ENCODE measurements around the gene RDX.

RDX gene

DNA sequence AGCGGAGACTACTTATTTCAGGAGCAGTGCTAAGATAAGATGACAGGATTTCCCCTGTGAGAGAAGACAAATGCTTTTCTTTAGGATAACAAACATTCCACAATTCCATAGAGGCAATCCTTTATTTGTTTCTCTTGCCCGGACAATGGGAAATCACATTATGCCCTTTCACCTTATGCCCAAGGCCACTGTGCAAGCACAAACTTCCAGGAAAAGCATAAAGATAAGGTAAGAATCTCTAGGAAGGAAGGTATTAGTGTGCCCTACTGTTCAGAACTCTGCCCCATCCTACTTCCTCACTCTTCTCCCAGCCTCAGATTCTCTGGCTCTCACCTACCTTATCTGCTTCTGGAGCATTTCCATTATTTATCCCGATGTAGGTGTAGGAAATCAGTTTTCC lies 23.1 kb upstream of the RDX start:
- TF ChIP-seq EZH2 (optimal IDR thresholded peaks at IDR 0.05; ENCODE audit: low read depth, low read length), result no peak
- no peak overlapping the region for H3K4me3 ChIP-seq (ENCODE audit: low read length)
- no peaks in the 10 kb centered on the region for H3K9me2 ChIP-seq (replicated peaks; ENCODE audit: insufficient read depth, low read length)

DNA sequence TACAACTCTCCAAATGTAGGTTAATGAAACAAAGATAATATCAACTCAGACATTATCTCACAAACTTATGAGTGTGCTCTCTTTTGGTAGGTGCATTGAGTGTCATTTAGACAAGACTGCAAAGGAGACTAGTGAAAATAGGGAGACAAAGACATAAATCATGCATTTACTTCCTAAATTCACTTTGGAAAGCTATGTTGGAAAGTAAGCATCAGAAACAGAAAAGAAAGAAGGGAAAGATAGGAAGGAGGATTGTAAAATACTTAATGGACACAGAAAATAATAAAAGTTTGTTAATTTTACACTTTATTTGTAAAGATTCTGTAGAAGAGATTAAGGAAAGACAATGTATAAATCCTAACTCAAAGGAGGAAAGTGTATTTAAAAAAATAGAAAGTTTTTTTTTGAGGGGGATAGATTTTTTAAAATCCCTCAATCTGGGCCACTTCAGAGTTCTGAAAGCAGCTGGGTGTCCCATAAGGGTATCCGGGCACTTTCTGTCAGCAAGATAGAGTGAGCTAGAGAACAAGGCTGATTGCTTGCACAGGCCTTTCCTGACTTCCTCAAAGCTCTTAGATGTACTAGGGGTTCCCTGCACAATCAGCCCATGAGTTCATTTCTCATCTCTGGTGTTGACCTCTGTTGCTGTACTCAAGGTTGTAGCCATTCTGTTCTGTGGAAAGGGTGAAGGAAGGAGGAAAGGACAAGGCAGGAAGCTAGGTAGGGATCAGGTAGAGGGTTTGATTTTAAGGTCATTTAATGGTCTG lies 22.4 kb upstream of the RDX start:
- H3K27ac ChIP-seq (ENCODE audit: low read length), result no peak overlapping the region
- H3K79me2 ChIP-seq (ENCODE audit: low read length), result no peaks in the 10 kb centered on the region
- no peak overlapping the region for H2AFZ ChIP-seq (ENCODE audit: low read length)
- no peaks in the 10 kb centered on the region for H3F3A ChIP-seq (ENCODE audit: insufficient read depth, low read length)
- no peak overlapping the region for H3K9ac ChIP-seq (ENCODE audit: low read length)
- no peaks in the 10 kb centered on the region for H3K4me1 ChIP-seq (ENCODE audit: low read length)
- H3K4me2 ChIP-seq (ENCODE audit: low read depth, low read length), result no peak overlapping the region
- no peaks in the 10 kb centered on the region for H3K36me3 ChIP-seq (replicated peaks; ENCODE audit: insufficient read depth, low read length)
- H3K9me3 ChIP-seq (replicated peaks; ENCODE audit: insufficient read depth, low read length), result no peaks in the 10 kb centered on the region
- no peak for DNase-seq
- H3K9me2 ChIP-seq (replicated peaks; ENCODE audit: insufficient read depth, low read length), result no peaks in the 10 kb centered on the region
- H4K20me1 ChIP-seq (ENCODE audit: insufficient read depth, low read length), result no peaks in the 10 kb centered on the region
- no peak overlapping the region for H3K4me3 ChIP-seq (ENCODE audit: low read length)
- no peak for TF ChIP-seq EZH2phosphoT487 (IDR thresholded peaks at IDR 0.05; ENCODE audit: low read length)
- TF ChIP-seq, protein P1, sequence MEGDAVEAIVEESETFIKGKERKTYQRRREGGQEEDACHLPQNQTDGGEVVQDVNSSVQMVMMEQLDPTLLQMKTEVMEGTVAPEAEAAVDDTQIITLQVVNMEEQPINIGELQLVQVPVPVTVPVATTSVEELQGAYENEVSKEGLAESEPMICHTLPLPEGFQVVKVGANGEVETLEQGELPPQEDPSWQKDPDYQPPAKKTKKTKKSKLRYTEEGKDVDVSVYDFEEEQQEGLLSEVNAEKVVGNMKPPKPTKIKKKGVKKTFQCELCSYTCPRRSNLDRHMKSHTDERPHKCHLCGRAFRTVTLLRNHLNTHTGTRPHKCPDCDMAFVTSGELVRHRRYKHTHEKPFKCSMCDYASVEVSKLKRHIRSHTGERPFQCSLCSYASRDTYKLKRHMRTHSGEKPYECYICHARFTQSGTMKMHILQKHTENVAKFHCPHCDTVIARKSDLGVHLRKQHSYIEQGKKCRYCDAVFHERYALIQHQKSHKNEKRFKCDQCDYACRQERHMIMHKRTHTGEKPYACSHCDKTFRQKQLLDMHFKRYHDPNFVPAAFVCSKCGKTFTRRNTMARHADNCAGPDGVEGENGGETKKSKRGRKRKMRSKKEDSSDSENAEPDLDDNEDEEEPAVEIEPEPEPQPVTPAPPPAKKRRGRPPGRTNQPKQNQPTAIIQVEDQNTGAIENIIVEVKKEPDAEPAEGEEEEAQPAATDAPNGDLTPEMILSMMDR (IDR thresholded peaks at IDR 0.05; ENCODE audit: low read length), result no peak
- no peak for TF ChIP-seq EZH2 (optimal IDR thresholded peaks at IDR 0.05; ENCODE audit: low read depth, low read length)
- H3K27me3 ChIP-seq (replicated peaks; ENCODE audit: insufficient read depth, low read length), result no peaks in the 10 kb centered on the region

More for the DNA sequence above, 23.1 kb upstream of the RDX start:
- H3K9ac ChIP-seq (ENCODE audit: low read length), result no peak overlapping the region
- no peak overlapping the region for H2AFZ ChIP-seq (ENCODE audit: low read length)
- no peaks in the 10 kb centered on the region for H3F3A ChIP-seq (ENCODE audit: insufficient read depth, low read length)
- no peak for DNase-seq
- H3K9me3 ChIP-seq (replicated peaks; ENCODE audit: insufficient read depth, low read length), result no peaks in the 10 kb centered on the region
- no peaks in the 10 kb centered on the region for H3K27me3 ChIP-seq (replicated peaks; ENCODE audit: insufficient read depth, low read length)
- H3K79me2 ChIP-seq (ENCODE audit: low read length), result no peaks in the 10 kb centered on the region
- H3K27ac ChIP-seq (ENCODE audit: low read length), result no peak overlapping the region
- H3K4me1 ChIP-seq (ENCODE audit: low read length), result no peaks in the 10 kb centered on the region
- H3K36me3 ChIP-seq (replicated peaks; ENCODE audit: insufficient read depth, low read length), result no peaks in the 10 kb centered on the region
- no peak overlapping the region for H3K4me2 ChIP-seq (ENCODE audit: low read depth, low read length)
- no peaks in the 10 kb centered on the region for H4K20me1 ChIP-seq (ENCODE audit: insufficient read depth, low read length)

DNA sequence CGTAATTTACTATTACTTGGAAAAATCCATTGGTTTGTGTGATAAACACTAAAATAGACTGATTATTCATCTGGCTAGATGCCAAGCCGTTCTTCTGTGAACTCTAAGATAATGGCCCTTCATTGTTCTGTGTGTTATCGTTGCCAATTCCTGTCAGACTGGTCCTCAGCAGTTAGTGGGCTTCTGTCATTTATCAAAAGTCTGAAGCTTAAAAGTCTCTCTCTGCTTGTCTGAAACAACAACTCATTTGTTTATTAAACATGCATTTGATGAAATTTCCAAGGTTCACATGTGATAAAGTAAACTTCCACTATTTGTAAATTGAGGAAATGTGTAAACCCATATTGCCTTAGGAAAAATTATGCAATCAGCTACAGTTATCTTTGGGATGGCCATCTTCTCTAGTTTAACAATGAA lies 21.1 kb upstream of the RDX start:
- H3K27ac ChIP-seq (ENCODE audit: low read length), result no peak overlapping the region
- no peaks in the 10 kb centered on the region for H3F3A ChIP-seq (ENCODE audit: insufficient read depth, low read length)

More for the DNA sequence above, 21.1 kb upstream of the RDX start:
- no peaks in the 10 kb centered on the region for H3K27me3 ChIP-seq (replicated peaks; ENCODE audit: insufficient read depth, low read length)
- no peak for DNase-seq
- no peaks in the 10 kb centered on the region for H3K4me1 ChIP-seq (ENCODE audit: low read length)
- H4K20me1 ChIP-seq (ENCODE audit: insufficient read depth, low read length), result no peaks in the 10 kb centered on the region
- no peaks in the 10 kb centered on the region for H3K9me2 ChIP-seq (replicated peaks; ENCODE audit: insufficient read depth, low read length)
- H2AFZ ChIP-seq (ENCODE audit: low read length), result no peak overlapping the region
- no peaks in the 10 kb centered on the region for H3K36me3 ChIP-seq (replicated peaks; ENCODE audit: insufficient read depth, low read length)
- no peak overlapping the region for H3K4me2 ChIP-seq (ENCODE audit: low read depth, low read length)
- no peak overlapping the region for H3K9ac ChIP-seq (ENCODE audit: low read length)
- H3K4me3 ChIP-seq (ENCODE audit: low read length), result no peak overlapping the region
- TF ChIP-seq, protein P1 (IDR thresholded peaks at IDR 0.05; ENCODE audit: low read length), result no peak
- no peak for TF ChIP-seq EZH2phosphoT487 (IDR thresholded peaks at IDR 0.05; ENCODE audit: low read length)
- no peak for TF ChIP-seq EZH2 (optimal IDR thresholded peaks at IDR 0.05; ENCODE audit: low read depth, low read length)
- no peaks in the 10 kb centered on the region for H3K79me2 ChIP-seq (ENCODE audit: low read length)
- H3K9me3 ChIP-seq (replicated peaks; ENCODE audit: insufficient read depth, low read length), result no peaks in the 10 kb centered on the region
